ENCODE results near the gene MATR3.

- TF ChIP-seq CTCF (IDR thresholded peaks at IDR 0.05): no peak
- TF ChIP-seq POLR2A (IDR thresholded peaks at IDR 0.05): no peak
Measured at GRCh38 chr5:139266236-139266635, 27.3 kb upstream of the MATR3 start.
